HCT116 (cell line): Measurements from ENCODE around the gene GFOD1. TPM values are rescaled to one million over a fixed set of nuclear protein-coding genes. Genes with fewer than 3 reads are reported as not detected.

Experiments used
- ATAC-seq: fragments of 200-7000 bp; cut with Tn5 transposase; 2 replicates; pipeline ENCODE4 v1.9.1; 2020; ENCODE audit warnings: mild to moderate bottlenecking, moderate library complexity
- BruUV-seq: library from RNA; stranded (reverse); fragments of 400-500 nt; replicated peaks from 2 replicates; lab custom pipeline; 2021; lab: Mats Ljungman, UMichigan
- CTCF ChIA-PET: fragments of 300-600 bp; sonication (Branson Sonifier 250); formaldehyde crosslinking; loops from one replicate; lab custom pipeline; 2021; ENCODE audit warnings: antibody characterized with exemption; lab: Charles Lee
- POLR2A ChIA-PET: fragments of 300-600, 350-600 bp; sonication (Branson Sonifier 250); formaldehyde crosslinking; loops from one replicate; lab custom pipeline; 2021; ENCODE audit warnings: antibody characterized with exemption; lab: Charles Lee
- RAD21 ChIA-PET, 2 experiments: fragments of 300-600 bp; sonication (Branson Sonifier 250); formaldehyde crosslinking; loops; one replicate each; lab custom pipeline; 2023; ENCODE audit warnings: low total read pairs in 2 of 2; ENCODE audit not compliant: uncharacterized antibody in 2 of 2, unreplicated experiment in 2 of 2, low non-redundant PET in 1 of 2; lab: Charles Lee
- DNase-seq: peaks from one replicate; pipeline ENCODE4 v3.0.0-alpha.2; 2010; ENCODE audit warnings: low read depth, low spot score
- H2AFZ ChIP-seq: fragments of 200-600 bp; shearing (Covaris generic), sonication (generic); 2 replicates; pipeline ENCODE4 v1.6.1; 2017; ENCODE audit warnings: low read depth, mixed run types, mixed read lengths, antibody characterized with exemption, low read length; ENCODE audit not compliant: poor library complexity, severe bottlenecking
- H3K27ac ChIP-seq: 2 replicates; pipeline ENCODE4 v1.5.1; 2012; ENCODE audit warnings: low read depth, low read length
- H3K27me3 ChIP-seq: fragments of 200-600 bp; sonication (generic); 2 replicates; pipeline ENCODE4 v1.6.1; 2016; ENCODE audit warnings: mixed run types, low read length, mixed read lengths; ENCODE audit not compliant: insufficient read depth
- H3K36me3 ChIP-seq, 2 experiments: fragments of 200-500 bp in 1 of 2; fragments of 200-600 bp in 1 of 2; sonication (Bioruptor generic) in 1 of 2; sonication (generic) in 1 of 2; 2 replicates each; pipeline versions ENCODE4 v1.5.1 to v1.6.1; 2014 to 2016; ENCODE audit warnings: low read length in 2 of 2, inconsistent platforms in 1 of 2, mixed read lengths in 1 of 2, mixed run types in 1 of 2; ENCODE audit not compliant: insufficient read depth in 2 of 2, control insufficient read depth in 1 of 2
- H3K4me1 ChIP-seq, 2 experiments: fragments of 200-600 bp in 1 of 2; sonication (generic) in 1 of 2; 2 replicates each; pipeline versions ENCODE4 v1.5.1 to v1.6.1; 2012 to 2017; ENCODE audit warnings: low read length in 2 of 2, inconsistent platforms in 1 of 2, mild to moderate bottlenecking in 1 of 2, mixed read lengths in 1 of 2, mixed run types in 1 of 2, moderate library complexity in 1 of 2; ENCODE audit not compliant: insufficient read depth in 2 of 2, control insufficient read depth in 1 of 2
- H3K4me2 ChIP-seq: fragments of 200-600 bp; sonication (generic); 2 replicates; pipeline ENCODE4 v1.6.1; 2017; ENCODE audit warnings: mixed run types, low read length, mixed read lengths
- H3K4me3 ChIP-seq, 2 experiments: fragments of 200-600 bp in 1 of 2; sonication (generic) in 1 of 2; replicated peaks in 1 of 2; 2 replicates each; pipeline ENCODE4 v1.5.1; 2011 to 2016; ENCODE audit warnings: low read length in 2 of 2, control low read depth in 1 of 2, low read depth in 1 of 2, mild to moderate bottlenecking in 1 of 2, mixed read lengths in 1 of 2, mixed run types in 1 of 2
- H3K79me2 ChIP-seq: fragments of 200-600 bp; sonication (generic); 2 replicates; pipeline ENCODE4 v1.6.1; 2017; ENCODE audit warnings: mild to moderate bottlenecking, mixed run types, low read length, moderate library complexity, mixed read lengths; ENCODE audit not compliant: insufficient read depth
- H3K9ac ChIP-seq: fragments of 200-600 bp; sonication (generic); 2 replicates; pipeline ENCODE4 v1.6.1; 2016; ENCODE audit warnings: low read length, mixed read lengths
- H3K9me2 ChIP-seq: fragments of 200-600 bp; sonication (generic), shearing (Covaris generic); 2 replicates; pipeline ENCODE4 v1.6.1; 2017; ENCODE audit warnings: mixed run types, mild to moderate bottlenecking, moderate library complexity; ENCODE audit not compliant: insufficient read depth
- H3K9me3 ChIP-seq, 2 experiments: fragments of 200-500 bp in 1 of 2; fragments of 200-600 bp in 1 of 2; sonication (Bioruptor generic) in 1 of 2; sonication (generic) in 1 of 2; 2 replicates each; pipeline ENCODE4 v1.6.1; 2014 to 2017; ENCODE audit warnings: low read length in 2 of 2, mixed read lengths in 2 of 2, inconsistent platforms in 1 of 2, low read depth in 1 of 2, mild to moderate bottlenecking in 1 of 2, mixed run types in 1 of 2, moderate library complexity in 1 of 2; ENCODE audit not compliant: control insufficient read depth in 1 of 2, insufficient read depth in 1 of 2
- H4K20me1 ChIP-seq: fragments of 200-600 bp; sonication (generic), shearing (Covaris generic); 2 replicates; pipeline ENCODE4 v1.6.1; 2017; ENCODE audit warnings: mixed run types, mild to moderate bottlenecking, moderate library complexity; ENCODE audit not compliant: insufficient read depth
- ATF3 ChIP-seq: IDR thresholded peaks from 2 replicates; pipeline ENCODE4 v1.6.1; 2012
- CBX3 ChIP-seq: IDR thresholded peaks from 2 replicates; pipeline ENCODE4 v1.6.1; 2012; ENCODE audit warnings: low read depth
- CEBPB ChIP-seq: IDR thresholded peaks from 2 replicates; pipeline ENCODE4 v1.6.1; 2012; ENCODE audit warnings: low read depth
- CTCF ChIP-seq, 3 experiments: fragments of 200-600 bp in 1 of 3; sonication (generic) in 1 of 3; IDR thresholded peaks in 2 of 3; conservative IDR thresholded peaks in 1 of 3; 2 replicates each; pipeline ENCODE4 v1.5.1; 2012 to 2017; ENCODE audit warnings: low read depth in 2 of 3, low read length in 2 of 3, antibody characterized with exemption in 1 of 3, borderline replicate concordance in 1 of 3, control low read depth in 1 of 3, mild to moderate bottlenecking in 1 of 3, mixed read lengths in 1 of 3, mixed run types in 1 of 3, moderate library complexity in 1 of 3; ENCODE audit not compliant: insufficient read depth in 1 of 3
- EGR1 ChIP-seq: IDR thresholded peaks from 2 replicates; pipeline ENCODE4 v1.6.1; 2012; ENCODE audit warnings: low read depth
- ELF1 ChIP-seq: IDR thresholded peaks from 2 replicates; pipeline ENCODE4 v1.6.1; 2012; ENCODE audit warnings: low read depth, borderline replicate concordance
- EZH2 ChIP-seq: fragments of 200-600 bp; sonication (generic); IDR thresholded peaks from 2 replicates; pipeline ENCODE4 v1.6.1; 2017; ENCODE audit warnings: antibody characterized with exemption, mixed run types
- EZH2phosphoT487 ChIP-seq: fragments of 200-600 bp; IDR thresholded peaks from 2 replicates; pipeline ENCODE4 v1.6.1; 2018; ENCODE audit warnings: antibody characterized with exemption, borderline replicate concordance
- FOSL1 ChIP-seq: IDR thresholded peaks from 2 replicates; pipeline ENCODE4 v1.6.1; 2012; ENCODE audit warnings: low read depth
- POLR2AphosphoS5 ChIP-seq: IDR thresholded peaks from 2 replicates; pipeline ENCODE4 v1.6.1; 2011; ENCODE audit warnings: mild to moderate bottlenecking, low read depth, low read length, moderate library complexity
- RAD21 ChIP-seq: IDR thresholded peaks from 2 replicates; pipeline ENCODE4 v1.6.1; 2012; ENCODE audit warnings: low read depth, mild to moderate bottlenecking
- SIN3A ChIP-seq: IDR thresholded peaks from 2 replicates; pipeline ENCODE4 v1.6.1; 2012; ENCODE audit warnings: low read depth
- SRF ChIP-seq: IDR thresholded peaks from 2 replicates; pipeline ENCODE4 v1.6.1; 2012; ENCODE audit warnings: low read depth
- TCF7L2 ChIP-seq: IDR thresholded peaks from 2 replicates; pipeline ENCODE4 v1.7.0; 2011; ENCODE audit warnings: borderline replicate concordance, inconsistent platforms; ENCODE audit not compliant: insufficient read depth, insufficient read length; ENCODE audit errors: extremely low read depth
- YY1 ChIP-seq: IDR thresholded peaks from 2 replicates; pipeline ENCODE4 v1.6.1; 2011; ENCODE audit warnings: low read length, low read depth, moderate library complexity, mild to moderate bottlenecking; ENCODE audit not compliant: insufficient replicate concordance; ENCODE audit errors: extremely low read depth
- ZFX ChIP-seq: fragments of 450-650 bp; IDR thresholded peaks from 2 replicates; pipeline ENCODE4 v1.6.1; 2017
- intact Hi-C: fragments of 100-400 bp; cut with micrococcal nuclease; formaldehyde crosslinking; loops from 2 replicates; pipeline ENCODE4 v1.10.0; 2022
- total RNA-seq: library from RNA; stranded (reverse); gene quantifications from one replicate; pipeline ENCODE4 v1.2.1, GENCODE V29; 2021; ENCODE audit not compliant: unreplicated experiment
- TF ChIP-seq, protein P1 (sequence below): IDR thresholded peaks from 2 replicates; pipeline ENCODE4 v1.6.1; 2012

GFOD1 gene
- total RNA-seq, 1 experiment from 2014 or later, result 3.8 TPM

DNA sequence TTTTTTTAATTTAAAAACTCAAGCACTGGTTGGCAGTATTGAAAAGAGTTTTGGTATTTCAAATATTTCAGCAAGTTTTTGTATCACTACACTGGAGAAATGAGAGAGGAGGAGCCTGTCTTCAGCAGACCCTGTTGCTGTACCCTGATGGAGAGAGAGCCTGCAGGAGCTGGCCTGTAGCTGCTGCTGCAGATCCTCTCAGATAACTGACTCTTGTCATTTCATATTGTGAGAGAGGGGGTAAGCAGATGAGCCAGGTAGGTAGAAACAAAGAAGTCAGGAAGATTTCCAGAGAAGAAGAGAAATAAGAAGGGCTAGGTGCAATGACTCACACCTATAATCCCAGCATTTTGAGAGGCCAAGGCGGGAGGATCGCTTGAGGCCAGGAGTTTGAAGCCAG, 94.9 kb downstream of the GFOD1 start:
- Histone ChIP-seq H3K9ac (no peak overlapping the region), H3K79me2 (no peaks in the 10 kb centered on the region), H3K9me3 (no peaks in the 10 kb centered on the region), H3K4me1 (peaks cover 0 to 10% of the 10 kb centered on the region in 2 experiments; a peak in 2 of 4 replicates), H3K36me3 (no peaks in the 10 kb centered on the region), H2AFZ (no peak overlapping the region), H3K27me3 (no peaks in the 10 kb centered on the region), H3K4me3 (no peak overlapping the region), H4K20me1 (no peaks in the 10 kb centered on the region)
- ChIA-PET RAD21 (no interaction called here), POLR2A (no interaction called here), CTCF (no interaction called here)
- no peak for ATAC-seq
- BruUV-seq, result no TSS peak
- no peak for DNase-seq
- intact Hi-C loops, result no loop called here
- TF ChIP-seq, protein P1, sequence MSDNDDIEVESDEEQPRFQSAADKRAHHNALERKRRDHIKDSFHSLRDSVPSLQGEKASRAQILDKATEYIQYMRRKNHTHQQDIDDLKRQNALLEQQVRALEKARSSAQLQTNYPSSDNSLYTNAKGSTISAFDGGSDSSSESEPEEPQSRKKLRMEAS, result no peak
- TF ChIP-seq FOSL1 (no peak), EZH2phosphoT487 (no peak), ZFX (no peak), YY1 (no peak), TCF7L2 (no peak), CBX3 (no peak), POLR2AphosphoS5 (no peak), ELF1 (no peak), CTCF (IDR thresholded peaks at IDR 0.05 in 2 of 3, conservative IDR thresholded peaks at IDR 0.05 in 1 of 3; ENCODE audit: borderline replicate concordance in 1 of 3, insufficient read depth in 1 of 3, low read depth in 2 of 3, low read length in 2 of 3) (no peak), CEBPB (no peak), RAD21 (no peak), ATF3 (no peak), EZH2 (no peak), EGR1 (no peak), SRF (no peak), SIN3A (no peak)
- TF ChIP-seq, all 23 proteins: peak for 0
- H3K9me2 ChIP-seq, result no peaks in the 10 kb centered on the region
- no peak overlapping the region for H3K27ac ChIP-seq
- H3K4me2 ChIP-seq, result no peak overlapping the region
